Mucosa of rectum (tissue), 2 donors: ENCODE measurements around the gene LY9.

Experiments
- H3K27ac ChIP-seq, 2 donors: one replicate each; pipeline ENCODE4 v1.7.0; 2013; ENCODE audit warnings: inconsistent platforms in 2 of 2, low read depth in 2 of 2, low read length in 2 of 2
- H3K27me3 ChIP-seq, 2 donors: one replicate each; pipeline ENCODE4 v1.7.0; 2013; ENCODE audit warnings: low read length in 2 of 2; ENCODE audit not compliant: control insufficient read depth in 2 of 2, insufficient read depth in 2 of 2
- H3K36me3 ChIP-seq, 2 donors: one replicate each; pipeline ENCODE4 v1.7.0; 2013; ENCODE audit warnings: low read length in 2 of 2; ENCODE audit not compliant: control insufficient read depth in 2 of 2, insufficient read depth in 2 of 2
- H3K4me1 ChIP-seq, 2 donors: one replicate each; pipeline ENCODE4 v1.7.0; 2013; ENCODE audit warnings: low read length in 2 of 2, mild to moderate bottlenecking in 1 of 2; ENCODE audit not compliant: control insufficient read depth in 2 of 2, insufficient read depth in 2 of 2
- H3K4me3 ChIP-seq, 2 donors: one replicate each; pipeline ENCODE4 v1.7.0; 2013; ENCODE audit warnings: low read length in 2 of 2
- H3K9ac ChIP-seq, 2 donors: one replicate each; pipeline ENCODE4 v1.7.0; 2013; ENCODE audit warnings: low read length in 2 of 2, low read depth in 1 of 2, mild to moderate bottlenecking in 1 of 2
- H3K9me3 ChIP-seq, 2 donors: one replicate each; pipeline ENCODE4 v1.7.0; 2013; ENCODE audit warnings: low read length in 2 of 2; ENCODE audit not compliant: control insufficient read depth in 2 of 2
- donor health status: healthy.
- donor health status: Normal muscosa, but diverticular disease.

Gene LY9

GRCh38 chr1:160814316-160814715 is 18.3 kb downstream of the LY9 start:
- H3K27ac ChIP-seq, result no peak overlapping the region
- no peak overlapping the region for H3K9ac ChIP-seq
- peaks cover 0 to 2% of the 10 kb centered on the region in 2 donors for H3K27me3 ChIP-seq
- no peaks in the 10 kb centered on the region for H3K9me3 ChIP-seq
- H3K4me1 ChIP-seq, result no peaks in the 10 kb centered on the region
- no peak overlapping the region for H3K4me3 ChIP-seq
- H3K36me3 ChIP-seq, result peaks cover 0 to 3% of the 10 kb centered on the region in 2 donors

- Histone ChIP-seq H3K4me1 (no peaks in the 10 kb centered on the region), H3K27ac (no peak overlapping the region), H3K36me3 (peaks cover 0 to 3% of the 10 kb centered on the region in 2 donors), H3K4me3 (no peak overlapping the region), H3K9me3 (no peaks in the 10 kb centered on the region), H3K9ac (no peak overlapping the region), H3K27me3 (peaks cover 0 to 2% of the 10 kb centered on the region in 2 donors)
These were observed 18.9 kb downstream of the LY9 start for GRCh38 chr1:160814856-160815255.

GRCh38 chr1:160818207-160818937 is 22.4 kb downstream of the LY9 start:
- no peaks in the 10 kb centered on the region for H3K4me1 ChIP-seq
- H3K9me3 ChIP-seq, result no peaks in the 10 kb centered on the region
- no peak overlapping the region for H3K27ac ChIP-seq
- no peak overlapping the region for H3K9ac ChIP-seq
- H3K27me3 ChIP-seq, result peaks cover 0 to 2% of the 10 kb centered on the region in 2 donors
- H3K4me3 ChIP-seq, result no peak overlapping the region
- H3K36me3 ChIP-seq, result peaks cover 0 to 4% of the 10 kb centered on the region in 2 donors

GRCh38 chr1:160819186-160819585 is 23.2 kb downstream of the LY9 start:
- no peak overlapping the region for H3K4me3 ChIP-seq
- H3K9me3 ChIP-seq, result no peaks in the 10 kb centered on the region
- H3K36me3 ChIP-seq, result peaks cover 0 to 6% of the 10 kb centered on the region in 2 donors
- peaks cover 0 to 2% of the 10 kb centered on the region in 2 donors for H3K27me3 ChIP-seq
- H3K9ac ChIP-seq, result no peak overlapping the region
- no peaks in the 10 kb centered on the region for H3K4me1 ChIP-seq
- no peak overlapping the region for H3K27ac ChIP-seq

GRCh38 chr1:160821627-160822026 is 25.7 kb downstream of the LY9 start:
- Histone ChIP-seq H3K36me3 (peaks cover 0 to 2% of the 10 kb centered on the region in 2 donors), H3K27ac (no peak overlapping the region), H3K4me3 (no peak overlapping the region), H3K9ac (no peak overlapping the region), H3K9me3 (no peaks in the 10 kb centered on the region), H3K27me3 (no peaks in the 10 kb centered on the region), H3K4me1 (no peaks in the 10 kb centered on the region)

- no peaks in the 10 kb centered on the region for H3K9me3 ChIP-seq
- H3K9ac ChIP-seq, result no peak overlapping the region
- peaks cover 0 to 2% of the 10 kb centered on the region in 2 donors for H3K36me3 ChIP-seq
- no peaks in the 10 kb centered on the region for H3K4me1 ChIP-seq
- no peaks in the 10 kb centered on the region for H3K27me3 ChIP-seq
- H3K4me3 ChIP-seq, result no peak overlapping the region
- H3K27ac ChIP-seq, result no peak overlapping the region
These were observed 27.3 kb downstream of the LY9 start for GRCh38 chr1:160823296-160823695.

- Histone ChIP-seq H3K4me1 (no peaks in the 10 kb centered on the region), H3K9ac (no peak overlapping the region), H3K27me3 (no peaks in the 10 kb centered on the region), H3K27ac (no peak overlapping the region), H3K4me3 (no peak overlapping the region), H3K36me3 (peaks cover 0 to 2% of the 10 kb centered on the region in 2 donors), H3K9me3 (no peaks in the 10 kb centered on the region)
These were observed 30.6 kb downstream of the LY9 start for GRCh38 chr1:160826546-160826945.

GRCh38 chr1:160827418-160827817 is 31.4 kb downstream of the LY9 start:
- H3K27me3 ChIP-seq, result no peaks in the 10 kb centered on the region
- H3K9ac ChIP-seq, result no peak overlapping the region
- H3K4me3 ChIP-seq, result no peak overlapping the region
- peaks cover 0 to 2% of the 10 kb centered on the region in 2 donors for H3K36me3 ChIP-seq
- no peak overlapping the region for H3K27ac ChIP-seq
- H3K4me1 ChIP-seq, result no peaks in the 10 kb centered on the region
- no peaks in the 10 kb centered on the region for H3K9me3 ChIP-seq

GRCh38 chr1:160829766-160830165 is 33.8 kb downstream of the LY9 start:
- Histone ChIP-seq H3K27me3 (no peaks in the 10 kb centered on the region), H3K9me3 (no peaks in the 10 kb centered on the region), H3K27ac (no peak overlapping the region), H3K36me3 (no peaks in the 10 kb centered on the region), H3K4me3 (no peak overlapping the region), H3K4me1 (no peaks in the 10 kb centered on the region), H3K9ac (no peak overlapping the region)

GRCh38 chr1:160830321-160831153 is 34.6 kb downstream of the LY9 start:
- no peaks in the 10 kb centered on the region for H3K9me3 ChIP-seq
- no peak overlapping the region for H3K27ac ChIP-seq
- H3K4me1 ChIP-seq, result no peaks in the 10 kb centered on the region
- H3K36me3 ChIP-seq, result no peaks in the 10 kb centered on the region
- no peak overlapping the region for H3K4me3 ChIP-seq
- H3K27me3 ChIP-seq, result no peaks in the 10 kb centered on the region
- no peak overlapping the region for H3K9ac ChIP-seq
